GM12878 (cell line): ENCODE results near the gene PARD6A.

Source experiments
- BCL11A ChIP-seq: IDR thresholded peaks from 2 replicates; pipeline ENCODE4 v1.6.1; 2011; ENCODE audit warnings: low read depth, low read length
- CHD2 ChIP-seq: IDR thresholded peaks from 2 replicates; pipeline ENCODE4 v1.6.1; 2011; ENCODE audit warnings: low read depth, low read length, improper control_type of control experiment, borderline replicate concordance
- CTCF ChIP-seq, 3 experiments: IDR thresholded peaks in 2 of 3; conservative IDR thresholded peaks in 1 of 3; 2 replicates each; pipeline ENCODE4 v1.5.1; 2011; ENCODE audit warnings: low read depth in 3 of 3, low read length in 3 of 3, mild to moderate bottlenecking in 3 of 3, control low read depth in 2 of 3, moderate library complexity in 2 of 3, inconsistent platforms in 1 of 3, mixed read lengths in 1 of 3; ENCODE audit not compliant: control insufficient read depth in 2 of 3, insufficient read depth in 1 of 3; ENCODE audit errors: extremely low read depth in 1 of 3
- ESRRA ChIP-seq: IDR thresholded peaks from 2 replicates; pipeline ENCODE4 v1.6.1; 2012; ENCODE audit warnings: mild to moderate bottlenecking, low read length, improper control_type of control experiment
- EZH2 ChIP-seq: IDR thresholded peaks from 2 replicates; pipeline ENCODE4 v1.6.1; 2012; ENCODE audit warnings: low read depth, mild to moderate bottlenecking, control low read depth, inconsistent platforms, low read length, borderline replicate concordance; ENCODE audit not compliant: control insufficient read depth
- FOXK2 ChIP-seq: fragments of 450-650 bp; IDR thresholded peaks from 2 replicates; pipeline ENCODE4 v1.6.1; 2017; ENCODE audit warnings: mild to moderate bottlenecking, moderate library complexity
- KDM1A ChIP-seq: fragments of 200-600 bp; sonication (generic); IDR thresholded peaks from 2 replicates; pipeline ENCODE4 v1.6.1; 2016; ENCODE audit warnings: borderline replicate concordance
- MYB ChIP-seq: fragments of 150-350 bp; IDR thresholded peaks from 2 replicates; pipeline ENCODE4 v1.6.1; 2014; ENCODE audit warnings: mild to moderate bottlenecking, low read depth, low read length, borderline replicate concordance
- POLR2A ChIP-seq: IDR thresholded peaks from 2 replicates; pipeline ENCODE4 v1.6.1; 2011; ENCODE audit warnings: low read depth, mild to moderate bottlenecking, low read length
- SPI1 ChIP-seq: IDR thresholded peaks from 2 replicates; pipeline ENCODE4 v1.6.1; 2011; ENCODE audit warnings: low read depth, mild to moderate bottlenecking, low read length, moderate library complexity, borderline replicate concordance; ENCODE audit not compliant: insufficient read depth
- ZZZ3 ChIP-seq: IDR thresholded peaks from 2 replicates; pipeline ENCODE4 v1.6.1; 2011; ENCODE audit warnings: low read depth; ENCODE audit not compliant: control insufficient read depth, insufficient read length
- TF ChIP-seq, protein P1 (sequence below): fragments of 450-650 bp; IDR thresholded peaks from 2 replicates; pipeline ENCODE4 v1.6.1; 2017; ENCODE audit warnings: mild to moderate bottlenecking, moderate library complexity
- TF ChIP-seq, protein P2 (sequence below): IDR thresholded peaks from 2 replicates; pipeline ENCODE4 v1.6.1; 2012; ENCODE audit warnings: mild to moderate bottlenecking, low read depth, low read length

DNA sequence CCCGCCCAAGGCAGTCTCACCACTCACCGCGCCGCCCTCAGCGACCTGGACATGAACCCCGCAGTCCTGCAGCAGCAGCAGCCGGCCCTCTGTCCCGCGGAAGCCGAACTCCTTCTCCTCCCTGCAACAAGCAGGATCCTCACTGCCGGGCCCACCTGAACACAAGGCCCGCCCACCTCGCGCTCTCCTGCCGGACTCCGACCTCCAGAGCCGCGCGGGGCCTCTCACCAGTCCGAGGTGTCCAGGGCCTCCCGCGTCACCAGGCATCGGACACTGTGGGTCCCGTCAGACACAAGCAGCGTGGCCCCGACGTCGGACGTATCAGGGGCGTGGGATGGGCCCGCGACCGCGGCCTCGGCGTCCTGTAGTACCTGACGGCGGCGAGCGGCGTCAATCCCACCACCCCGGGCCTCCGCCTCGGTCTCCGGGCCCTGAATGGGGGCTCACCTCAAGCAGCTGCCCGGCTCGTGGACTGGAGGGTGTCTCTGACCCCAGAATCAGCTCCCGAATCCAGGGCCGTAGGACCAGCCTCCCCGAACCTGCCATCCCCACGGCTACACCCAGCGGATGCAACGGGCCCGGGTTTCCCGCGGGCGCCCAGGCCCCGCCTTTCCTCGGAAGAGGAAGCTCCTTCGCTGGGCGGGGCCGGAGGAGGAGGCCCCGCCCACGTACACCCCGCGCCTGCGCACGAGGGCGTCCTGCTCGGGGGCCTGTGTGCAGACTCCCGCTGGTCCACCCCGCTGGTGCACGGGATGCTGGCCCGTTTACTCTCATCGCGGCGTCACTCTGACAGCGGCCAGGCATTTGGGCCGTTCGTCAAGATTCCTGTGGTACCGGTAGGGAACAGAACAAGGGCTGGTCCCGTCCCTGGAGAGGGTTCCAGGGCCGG, 841 bp upstream of the PARD6A start, which contains the start of gene ACD:
- no peak for TF ChIP-seq FOXK2
- TF ChIP-seq ESRRA = no peak
- peak; percentile 85 for TF ChIP-seq POLR2A
- TF ChIP-seq SPI1 = no peak
- no peak for TF ChIP-seq CTCF (IDR thresholded peaks at IDR 0.05 in 2 of 3, conservative IDR thresholded peaks at IDR 0.05 in 1 of 3; ENCODE audit: control insufficient read depth in 2 of 3, extremely low read depth in 1 of 3, insufficient read depth in 1 of 3, low read depth in 3 of 3, low read length in 3 of 3)
- TF ChIP-seq, protein P1, sequence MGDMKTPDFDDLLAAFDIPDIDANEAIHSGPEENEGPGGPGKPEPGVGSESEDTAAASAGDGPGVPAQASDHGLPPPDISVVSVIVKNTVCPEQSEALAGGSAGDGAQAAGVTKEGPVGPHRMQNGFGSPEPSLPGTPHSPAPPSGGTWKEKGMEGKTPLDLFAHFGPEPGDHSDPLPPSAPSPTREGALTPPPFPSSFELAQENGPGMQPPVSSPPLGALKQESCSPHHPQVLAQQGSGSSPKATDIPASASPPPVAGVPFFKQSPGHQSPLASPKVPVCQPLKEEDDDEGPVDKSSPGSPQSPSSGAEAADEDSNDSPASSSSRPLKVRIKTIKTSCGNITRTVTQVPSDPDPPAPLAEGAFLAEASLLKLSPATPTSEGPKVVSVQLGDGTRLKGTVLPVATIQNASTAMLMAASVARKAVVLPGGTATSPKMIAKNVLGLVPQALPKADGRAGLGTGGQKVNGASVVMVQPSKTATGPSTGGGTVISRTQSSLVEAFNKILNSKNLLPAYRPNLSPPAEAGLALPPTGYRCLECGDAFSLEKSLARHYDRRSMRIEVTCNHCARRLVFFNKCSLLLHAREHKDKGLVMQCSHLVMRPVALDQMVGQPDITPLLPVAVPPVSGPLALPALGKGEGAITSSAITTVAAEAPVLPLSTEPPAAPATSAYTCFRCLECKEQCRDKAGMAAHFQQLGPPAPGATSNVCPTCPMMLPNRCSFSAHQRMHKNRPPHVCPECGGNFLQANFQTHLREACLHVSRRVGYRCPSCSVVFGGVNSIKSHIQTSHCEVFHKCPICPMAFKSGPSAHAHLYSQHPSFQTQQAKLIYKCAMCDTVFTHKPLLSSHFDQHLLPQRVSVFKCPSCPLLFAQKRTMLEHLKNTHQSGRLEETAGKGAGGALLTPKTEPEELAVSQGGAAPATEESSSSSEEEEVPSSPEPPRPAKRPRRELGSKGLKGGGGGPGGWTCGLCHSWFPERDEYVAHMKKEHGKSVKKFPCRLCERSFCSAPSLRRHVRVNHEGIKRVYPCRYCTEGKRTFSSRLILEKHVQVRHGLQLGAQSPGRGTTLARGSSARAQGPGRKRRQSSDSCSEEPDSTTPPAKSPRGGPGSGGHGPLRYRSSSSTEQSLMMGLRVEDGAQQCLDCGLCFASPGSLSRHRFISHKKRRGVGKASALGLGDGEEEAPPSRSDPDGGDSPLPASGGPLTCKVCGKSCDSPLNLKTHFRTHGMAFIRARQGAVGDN = no peak; the same call in 1 of the 2 replicates
- no peak for TF ChIP-seq KDM1A
- no peak for TF ChIP-seq CHD2
- no peak for TF ChIP-seq EZH2
- TF ChIP-seq, protein P2, sequence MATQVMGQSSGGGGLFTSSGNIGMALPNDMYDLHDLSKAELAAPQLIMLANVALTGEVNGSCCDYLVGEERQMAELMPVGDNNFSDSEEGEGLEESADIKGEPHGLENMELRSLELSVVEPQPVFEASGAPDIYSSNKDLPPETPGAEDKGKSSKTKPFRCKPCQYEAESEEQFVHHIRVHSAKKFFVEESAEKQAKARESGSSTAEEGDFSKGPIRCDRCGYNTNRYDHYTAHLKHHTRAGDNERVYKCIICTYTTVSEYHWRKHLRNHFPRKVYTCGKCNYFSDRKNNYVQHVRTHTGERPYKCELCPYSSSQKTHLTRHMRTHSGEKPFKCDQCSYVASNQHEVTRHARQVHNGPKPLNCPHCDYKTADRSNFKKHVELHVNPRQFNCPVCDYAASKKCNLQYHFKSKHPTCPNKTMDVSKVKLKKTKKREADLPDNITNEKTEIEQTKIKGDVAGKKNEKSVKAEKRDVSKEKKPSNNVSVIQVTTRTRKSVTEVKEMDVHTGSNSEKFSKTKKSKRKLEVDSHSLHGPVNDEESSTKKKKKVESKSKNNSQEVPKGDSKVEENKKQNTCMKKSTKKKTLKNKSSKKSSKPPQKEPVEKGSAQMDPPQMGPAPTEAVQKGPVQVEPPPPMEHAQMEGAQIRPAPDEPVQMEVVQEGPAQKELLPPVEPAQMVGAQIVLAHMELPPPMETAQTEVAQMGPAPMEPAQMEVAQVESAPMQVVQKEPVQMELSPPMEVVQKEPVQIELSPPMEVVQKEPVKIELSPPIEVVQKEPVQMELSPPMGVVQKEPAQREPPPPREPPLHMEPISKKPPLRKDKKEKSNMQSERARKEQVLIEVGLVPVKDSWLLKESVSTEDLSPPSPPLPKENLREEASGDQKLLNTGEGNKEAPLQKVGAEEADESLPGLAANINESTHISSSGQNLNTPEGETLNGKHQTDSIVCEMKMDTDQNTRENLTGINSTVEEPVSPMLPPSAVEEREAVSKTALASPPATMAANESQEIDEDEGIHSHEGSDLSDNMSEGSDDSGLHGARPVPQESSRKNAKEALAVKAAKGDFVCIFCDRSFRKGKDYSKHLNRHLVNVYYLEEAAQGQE = no peak
- no peak for TF ChIP-seq MYB
- TF ChIP-seq BCL11A = no peak
- no peak for TF ChIP-seq ZZZ3
